Measurements from ENCODE around the gene SPPL3. TPM values are rescaled to one million over a fixed set of nuclear protein-coding genes. Genes with fewer than 3 reads are reported as not detected.

Gene SPPL3
- total RNA-seq, 1 donor from 2014 or later = 28.2 TPM

- DNase-seq = no peak
- Mint-ChIP-seq H3K4me1 (peaks cover 39% of the 10 kb centered on the region), H3K4me3 (no peak overlapping the region), H3K27ac (no peak overlapping the region), H3K27me3 (no peaks in the 10 kb centered on the region), H3K36me3 (ENCODE audit: low read depth) (peaks cover 52% of the 10 kb centered on the region), H3K9me3 (no peaks in the 10 kb centered on the region)
- intact Hi-C loops (cut with micrococcal nuclease) = no loop called here
Measured at GRCh38 chr12:120721866-120722265, 182.3 kb downstream of the SPPL3 start.

- peak; percentile 53 for DNase-seq
- H3K4me1 Mint-ChIP-seq = peaks cover 36% of the 10 kb centered on the region
- no peaks in the 10 kb centered on the region for H3K27me3 Mint-ChIP-seq
- H3K9me3 Mint-ChIP-seq = no peaks in the 10 kb centered on the region
- H3K27ac Mint-ChIP-seq = no peak overlapping the region
- H3K4me3 Mint-ChIP-seq = no peak overlapping the region
- intact Hi-C loops (cut with micrococcal nuclease) = no loop called here
- H3K36me3 Mint-ChIP-seq (ENCODE audit: low read depth) = peaks cover 57% of the 10 kb centered on the region
Measured at GRCh38 chr12:120720987-120721801, 183.0 kb downstream of the SPPL3 start.

GRCh38 chr12:120720234-120720986 is 183.7 kb downstream of the SPPL3 start:
- Mint-ChIP-seq H3K36me3 (ENCODE audit: low read depth) (peaks cover 61% of the 10 kb centered on the region), H3K9me3 (no peaks in the 10 kb centered on the region), H3K27ac (no peak overlapping the region), H3K27me3 (no peaks in the 10 kb centered on the region), H3K4me3 (no peak overlapping the region), H3K4me1 (peaks cover 33% of the 10 kb centered on the region)
- no peak for DNase-seq
- intact Hi-C loops (cut with micrococcal nuclease) = no loop called here

- Mint-ChIP-seq H3K27me3 (no peaks in the 10 kb centered on the region), H3K36me3 (ENCODE audit: low read depth) (peaks cover 66% of the 10 kb centered on the region), H3K27ac (peak overlapping the region; percentile 9), H3K4me1 (peaks cover 26% of the 10 kb centered on the region), H3K4me3 (no peak overlapping the region), H3K9me3 (no peaks in the 10 kb centered on the region)
- intact Hi-C loops (cut with micrococcal nuclease) = loop anchor here (10.0 kb wide), 1 partner anchor 255 kb away; the partner anchor contains the start of gene HNF1A
- no peak for DNase-seq
Measured at GRCh38 chr12:120719496-120720233, 184.5 kb downstream of the SPPL3 start.

GRCh38 chr12:120719072-120719471 is 185.1 kb downstream of the SPPL3 start:
- Mint-ChIP-seq H3K4me1 (peaks cover 25% of the 10 kb centered on the region), H3K4me3 (no peak overlapping the region), H3K27me3 (no peaks in the 10 kb centered on the region), H3K9me3 (no peaks in the 10 kb centered on the region), H3K36me3 (ENCODE audit: low read depth) (peaks cover 69% of the 10 kb centered on the region), H3K27ac (peak overlapping the region; percentile 9)
- intact Hi-C loops (cut with micrococcal nuclease) = loop anchor here (10.0 kb wide), 1 partner anchor 256 kb away; the partner anchor contains the start of gene HNF1A
- no peak for DNase-seq

GRCh38 chr12:120718055-120718454 is 186.1 kb downstream of the SPPL3 start:
- Mint-ChIP-seq H3K4me3 (no peak overlapping the region), H3K9me3 (no peaks in the 10 kb centered on the region), H3K4me1 (peaks cover 32% of the 10 kb centered on the region), H3K27me3 (no peaks in the 10 kb centered on the region), H3K36me3 (ENCODE audit: low read depth) (peaks cover 70% of the 10 kb centered on the region), H3K27ac (no peak overlapping the region)
- intact Hi-C loops (cut with micrococcal nuclease) = loop anchor here (10.0 kb wide), 1 partner anchor 257 kb away; the partner anchor contains the start of gene HNF1A
- DNase-seq = no peak

- H3K4me1 Mint-ChIP-seq = peaks cover 34% of the 10 kb centered on the region
- no peaks in the 10 kb centered on the region for H3K27me3 Mint-ChIP-seq
- intact Hi-C loops (cut with micrococcal nuclease) = loop anchor here (1.0 to 10.0 kb wide), 4 partner anchors 37 to 261 kb away; partner anchors contain the start of gene HNF1A
- no peaks in the 10 kb centered on the region for H3K9me3 Mint-ChIP-seq
- peak overlapping the region; percentile 62 for H3K27ac Mint-ChIP-seq
- H3K36me3 Mint-ChIP-seq (ENCODE audit: low read depth) = peaks cover 36% of the 10 kb centered on the region
- peak; percentile 94 for DNase-seq
- peak overlapping the region; percentile 3 for H3K4me3 Mint-ChIP-seq
Measured at GRCh38 chr12:120713861-120714482, 190.2 kb downstream of the SPPL3 start.

- no peak overlapping the region for H3K27ac Mint-ChIP-seq
- DNase-seq = no peak
- peaks cover 28% of the 10 kb centered on the region for H3K36me3 Mint-ChIP-seq (ENCODE audit: low read depth)
- peaks cover 25% of the 10 kb centered on the region for H3K4me1 Mint-ChIP-seq
- no peak overlapping the region for H3K4me3 Mint-ChIP-seq
- H3K27me3 Mint-ChIP-seq = no peaks in the 10 kb centered on the region
- intact Hi-C loops (cut with micrococcal nuclease) = loop anchor here (5.0 to 10.0 kb wide), 2 partner anchors 35 to 262 kb away; partner anchors contain the start of gene HNF1A
- H3K9me3 Mint-ChIP-seq = no peaks in the 10 kb centered on the region
Measured at GRCh38 chr12:120712610-120713009, 191.5 kb downstream of the SPPL3 start.

Other genes with a start within 250 kb of the SPPL3 start
- gene MLEC, start 217.2 kb downstream of the SPPL3 start, total RNA-seq = 131 and 149 TPM in 2 replicates
- 25.5 and 26.2 TPM in 2 replicates for gene UNC119B, start 193.9 kb downstream of the SPPL3 start, total RNA-seq
- 11.7 and 12.8 TPM in 2 replicates for gene ACADS, start 178.5 kb downstream of the SPPL3 start, total RNA-seq
- not detected in 2 replicates for gene HNF1A, start 74.2 kb upstream of the SPPL3 start, total RNA-seq
- 32.5 and 35.3 TPM in 2 replicates for gene C12orf43, start 112.1 kb upstream of the SPPL3 start, total RNA-seq
- gene OASL, start 134.9 kb upstream of the SPPL3 start, total RNA-seq = 2.9 and 3.0 TPM in 2 replicates
- 6.2 and 7.0 TPM in 2 replicates for gene P2RX7, start 228.5 kb upstream of the SPPL3 start, total RNA-seq